GM19193 (cell line): ENCODE measurements around the gene CHRNA4.

Experiments
- POLR2A ChIP-seq: IDR thresholded peaks from 4 replicates; pipeline ENCODE4 v1.6.1; 2011; ENCODE audit not compliant: insufficient read depth, insufficient read length; ENCODE audit errors: extremely low read depth

CHRNA4 gene

GRCh38 chr20:63328026-63328700 is 33.0 kb downstream of the CHRNA4 start:
- no peak for TF ChIP-seq POLR2A

- no peak for TF ChIP-seq POLR2A
Measured at GRCh38 chr20:63327231-63327745, 33.9 kb downstream of the CHRNA4 start.

- TF ChIP-seq POLR2A: no peak
Measured at GRCh38 chr20:63326314-63327230, 34.6 kb downstream of the CHRNA4 start.

- no peak for TF ChIP-seq POLR2A
Measured at GRCh38 chr20:63325554-63326313, 35.4 kb downstream of the CHRNA4 start.

- TF ChIP-seq POLR2A: no peak
Measured at GRCh38 chr20:63325021-63325471, 36.1 kb downstream of the CHRNA4 start.

- TF ChIP-seq POLR2A: no peak
Measured at GRCh38 chr20:63323357-63323981, 37.7 kb downstream of the CHRNA4 start.

GRCh38 chr20:63322933-63323273 is 38.2 kb downstream of the CHRNA4 start:
- TF ChIP-seq POLR2A: no peak

- TF ChIP-seq POLR2A: no peak
Measured at GRCh38 chr20:63322146-63322932, 38.8 kb downstream of the CHRNA4 start.

- TF ChIP-seq POLR2A: no peak
Measured at GRCh38 chr20:63321148-63321831, 39.9 kb downstream of the CHRNA4 start.

- no peak for TF ChIP-seq POLR2A
Measured at GRCh38 chr20:63320616-63321147, 40.5 kb downstream of the CHRNA4 start.

GRCh38 chr20:63320041-63320511 is 41.1 kb downstream of the CHRNA4 start:
- TF ChIP-seq POLR2A: no peak

- TF ChIP-seq POLR2A: no peak
Measured at GRCh38 chr20:63319164-63320040, 41.7 kb downstream of the CHRNA4 start.
